ENCODE data around the gene ORC3. TPM values are rescaled to one million over a fixed set of nuclear protein-coding genes. Genes with fewer than 3 reads are reported as not detected.

ORC3 gene
- total RNA-seq, 1 experiment from 2014 or later = 50.9 TPM

DNA sequence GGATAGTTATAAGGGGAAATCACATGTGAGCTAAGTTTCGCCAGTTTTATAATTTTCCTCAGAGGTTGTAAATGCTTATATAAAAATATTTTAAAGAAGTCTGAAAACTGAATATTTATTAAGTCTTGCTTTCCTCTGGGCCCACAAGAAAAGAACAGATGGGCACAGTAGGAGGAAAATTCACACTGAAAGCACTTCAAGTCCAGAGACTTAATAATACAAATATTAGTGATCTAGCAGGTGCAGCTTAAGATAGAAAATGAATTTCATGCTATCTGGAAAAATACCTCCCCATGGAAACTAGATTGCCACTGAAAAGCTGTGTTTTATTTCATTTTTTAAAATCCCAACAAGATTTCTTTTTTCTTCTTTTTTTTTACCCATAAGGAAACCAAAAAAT is 47.2 kb downstream of the ORC3 start:
- Histone ChIP-seq H3K9me3 (ENCODE audit: low read length) (no peaks in the 10 kb centered on the region), H3K36me3 (ENCODE audit: insufficient read depth, low read length) (peaks cover 7% of the 10 kb centered on the region; the same call in 1 of the 2 replicates), H3K79me2 (ENCODE audit: low read length) (no peaks in the 10 kb centered on the region), H3K4me3 (ENCODE audit: low read length) (no peak overlapping the region), H4K20me1 (ENCODE audit: insufficient read depth, low read depth, low read length) (no peaks in the 10 kb centered on the region), H3K9ac (ENCODE audit: low read length) (no peak overlapping the region), H2AFZ (ENCODE audit: low read length) (no peak overlapping the region), H3K4me2 (ENCODE audit: low read depth, low read length, poor library complexity, severe bottlenecking) (no peak overlapping the region), H3K9me2 (replicated peaks; ENCODE audit: insufficient read depth, low read length) (no peaks in the 10 kb centered on the region), H3K27ac (ENCODE audit: low read length) (no peak overlapping the region), H3K27me3 (ENCODE audit: low read length) (no peaks in the 10 kb centered on the region), H3K4me1 (ENCODE audit: low read length) (no peaks in the 10 kb centered on the region)
- DNase-seq = no peak

DNA sequence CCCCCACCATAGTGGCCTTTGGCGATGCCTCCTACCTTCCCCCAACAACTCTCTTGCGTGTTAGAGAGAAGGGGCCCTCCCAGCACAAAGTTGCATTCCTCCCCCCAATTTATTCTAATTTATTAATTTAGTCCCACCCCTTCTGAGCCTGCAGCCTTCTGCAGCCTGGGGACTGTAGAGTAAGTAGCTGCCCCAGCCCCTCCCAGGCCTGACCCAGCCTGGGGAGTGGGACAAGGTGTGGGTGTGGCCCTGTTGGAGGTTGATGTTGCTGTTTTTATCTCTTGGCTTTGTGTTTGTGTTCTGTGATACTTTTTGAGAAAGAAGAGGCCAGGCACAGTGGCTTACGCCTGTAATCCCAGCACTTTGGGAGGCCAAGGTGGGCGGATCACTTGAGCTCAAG is 49.4 kb downstream of the ORC3 start:
- H3K27ac ChIP-seq (ENCODE audit: low read length) = no peak overlapping the region
- no peak overlapping the region for H2AFZ ChIP-seq (ENCODE audit: low read length)
- H3K4me3 ChIP-seq (ENCODE audit: low read length) = no peak overlapping the region
- no peaks in the 10 kb centered on the region for H3K9me2 ChIP-seq (replicated peaks; ENCODE audit: insufficient read depth, low read length)
- H3K4me2 ChIP-seq (ENCODE audit: low read depth, low read length, poor library complexity, severe bottlenecking) = no peak overlapping the region
- H3K9me3 ChIP-seq (ENCODE audit: low read length) = no peaks in the 10 kb centered on the region
- DNase-seq = no peak
- no peak overlapping the region for H3K9ac ChIP-seq (ENCODE audit: low read length)
- H4K20me1 ChIP-seq (ENCODE audit: insufficient read depth, low read depth, low read length) = no peaks in the 10 kb centered on the region
- no peaks in the 10 kb centered on the region for H3K79me2 ChIP-seq (ENCODE audit: low read length)
- no peaks in the 10 kb centered on the region for H3K27me3 ChIP-seq (ENCODE audit: low read length)
- H3K36me3 ChIP-seq (ENCODE audit: insufficient read depth, low read length) = peaks cover 4% of the 10 kb centered on the region; the same call in 1 of the 2 replicates
- H3K4me1 ChIP-seq (ENCODE audit: low read length) = no peaks in the 10 kb centered on the region

DNA sequence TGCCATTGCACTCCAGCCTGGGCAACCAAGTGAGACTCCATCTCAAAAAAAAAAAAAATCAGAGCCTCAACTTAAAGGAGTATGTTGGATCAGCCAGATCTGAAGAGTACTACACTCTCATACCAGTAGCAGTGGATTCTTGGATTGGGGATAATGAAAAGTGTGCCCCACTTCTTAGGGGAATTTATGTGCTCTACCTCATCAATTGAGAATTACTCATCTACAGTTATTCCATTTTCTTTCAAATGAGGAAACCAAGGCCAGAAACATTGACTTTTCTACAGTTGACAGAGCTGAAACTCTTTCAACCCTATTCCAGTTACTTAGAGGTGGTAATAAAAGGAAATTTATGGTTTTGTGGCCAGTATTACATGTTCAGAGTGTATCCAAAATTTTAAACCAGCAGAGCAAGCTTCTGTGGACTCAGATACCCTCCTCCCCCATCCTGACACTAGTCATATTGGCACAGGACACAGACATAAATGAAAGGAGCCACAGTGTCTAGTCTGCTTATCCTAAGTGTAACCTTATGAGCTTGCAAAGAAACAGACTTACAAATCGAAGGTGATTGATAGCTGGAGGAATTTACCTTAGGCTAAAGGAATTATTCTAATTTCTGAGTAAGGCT is 51.2 kb downstream of the ORC3 start:
- Histone ChIP-seq H2AFZ (ENCODE audit: low read length) (no peak overlapping the region), H3K4me3 (ENCODE audit: low read length) (no peak overlapping the region), H3K9ac (ENCODE audit: low read length) (no peak overlapping the region), H3K9me2 (replicated peaks; ENCODE audit: insufficient read depth, low read length) (no peaks in the 10 kb centered on the region), H4K20me1 (ENCODE audit: insufficient read depth, low read depth, low read length) (no peaks in the 10 kb centered on the region), H3K36me3 (ENCODE audit: insufficient read depth, low read length) (0 out of 2 replicates have a peak, but pooled peaks cover 3% of the 10 kb centered on the region), H3K27me3 (ENCODE audit: low read length) (no peaks in the 10 kb centered on the region), H3K4me1 (ENCODE audit: low read length) (peaks cover 6% of the 10 kb centered on the region; the same call in 1 of the 2 replicates), H3K4me2 (ENCODE audit: low read depth, low read length, poor library complexity, severe bottlenecking) (no peak overlapping the region), H3K27ac (ENCODE audit: low read length) (no peak overlapping the region), H3K9me3 (ENCODE audit: low read length) (no peaks in the 10 kb centered on the region), H3K79me2 (ENCODE audit: low read length) (no peaks in the 10 kb centered on the region)
- no peak for DNase-seq

DNA sequence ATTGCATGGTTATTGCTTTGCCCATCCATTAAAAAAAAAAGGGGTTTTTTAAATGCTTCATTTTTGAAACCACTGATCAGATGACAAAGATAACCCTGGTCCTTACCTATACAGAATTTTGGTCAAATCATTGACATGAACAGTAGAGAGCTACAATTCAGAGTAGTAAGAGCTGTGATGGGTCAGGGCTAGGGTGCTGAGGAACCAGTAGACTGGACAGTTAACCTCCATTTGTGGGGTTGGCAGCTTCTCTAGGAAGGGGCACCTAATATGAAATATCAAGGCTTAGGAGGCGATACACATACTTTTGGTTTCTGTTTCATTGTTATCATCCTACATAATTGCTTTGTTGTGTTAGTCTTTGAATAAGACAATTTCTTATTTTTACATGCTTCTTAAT is 55.1 kb downstream of the ORC3 start:
- Histone ChIP-seq H3K4me3 (ENCODE audit: low read length) (no peak overlapping the region), H3K79me2 (ENCODE audit: low read length) (no peaks in the 10 kb centered on the region), H3K4me2 (ENCODE audit: low read depth, low read length, poor library complexity, severe bottlenecking) (no peak overlapping the region), H3K9ac (ENCODE audit: low read length) (no peak overlapping the region), H3K36me3 (ENCODE audit: insufficient read depth, low read length) (0 out of 2 replicates have a peak, but pooled peaks cover 3% of the 10 kb centered on the region), H3K27ac (ENCODE audit: low read length) (no peak overlapping the region), H3K9me2 (replicated peaks; ENCODE audit: insufficient read depth, low read length) (no peaks in the 10 kb centered on the region), H3K27me3 (ENCODE audit: low read length) (no peaks in the 10 kb centered on the region), H2AFZ (ENCODE audit: low read length) (no peak overlapping the region), H3K9me3 (ENCODE audit: low read length) (no peaks in the 10 kb centered on the region), H3K4me1 (ENCODE audit: low read length) (peaks cover 6% of the 10 kb centered on the region; the same call in 1 of the 2 replicates), H4K20me1 (ENCODE audit: insufficient read depth, low read depth, low read length) (no peaks in the 10 kb centered on the region)
- DNase-seq = no peak

DNA sequence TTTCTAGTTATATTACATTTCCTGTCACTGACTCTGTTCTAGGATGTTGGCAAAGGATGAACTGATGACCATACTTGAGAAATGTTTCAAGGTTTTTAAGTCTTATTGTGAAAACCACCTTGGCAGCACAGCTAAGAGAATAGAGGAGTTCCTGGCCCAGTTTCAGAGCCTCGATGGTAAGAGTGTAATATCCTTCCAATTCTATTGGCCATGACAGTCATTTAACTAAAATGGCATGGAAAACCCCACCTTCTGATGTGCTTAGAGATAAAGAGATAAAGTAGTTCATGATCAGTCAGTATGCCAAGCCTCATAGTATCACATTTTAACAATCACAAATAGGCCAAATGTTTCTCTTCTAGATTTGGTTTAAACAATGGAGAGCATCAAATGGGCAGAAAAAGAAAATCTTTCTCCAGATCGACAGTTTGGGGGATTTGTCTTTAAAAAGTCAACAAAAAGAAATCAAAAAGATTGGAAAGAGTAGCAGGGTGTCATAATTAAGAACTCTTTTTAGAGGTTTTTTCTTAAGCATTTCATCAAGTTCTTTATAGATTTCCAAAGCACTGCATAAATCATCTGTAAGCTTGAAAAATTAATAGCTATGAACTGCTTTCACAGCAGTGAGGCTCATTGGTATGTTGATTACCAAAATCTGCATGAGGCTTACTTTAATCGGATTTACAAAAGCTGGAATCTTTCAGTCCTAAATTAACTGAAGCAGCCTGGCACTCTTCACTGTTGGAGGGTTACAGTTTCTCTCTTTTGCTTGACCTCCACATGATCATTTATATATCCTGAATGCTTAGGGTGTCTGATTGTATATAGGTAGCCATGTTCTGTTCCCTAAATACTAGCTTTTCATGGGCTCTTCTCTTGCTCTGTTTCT is 63.4 kb downstream of the ORC3 start:
- no peak for DNase-seq
- Histone ChIP-seq H3K36me3 (ENCODE audit: insufficient read depth, low read length) (peaks cover 42% of the 10 kb centered on the region), H3K4me2 (ENCODE audit: low read depth, low read length, poor library complexity, severe bottlenecking) (no peak overlapping the region), H3K27me3 (ENCODE audit: low read length) (no peaks in the 10 kb centered on the region), H4K20me1 (ENCODE audit: insufficient read depth, low read depth, low read length) (no peaks in the 10 kb centered on the region), H3K27ac (ENCODE audit: low read length) (no peak overlapping the region), H3K79me2 (ENCODE audit: low read length) (no peaks in the 10 kb centered on the region), H2AFZ (ENCODE audit: low read length) (no peak overlapping the region), H3K4me1 (ENCODE audit: low read length) (no peaks in the 10 kb centered on the region), H3K9ac (ENCODE audit: low read length) (no peak overlapping the region), H3K9me2 (replicated peaks; ENCODE audit: insufficient read depth, low read length) (no peaks in the 10 kb centered on the region), H3K9me3 (ENCODE audit: low read length) (no peaks in the 10 kb centered on the region), H3K4me3 (ENCODE audit: low read length) (no peak overlapping the region)

DNA sequence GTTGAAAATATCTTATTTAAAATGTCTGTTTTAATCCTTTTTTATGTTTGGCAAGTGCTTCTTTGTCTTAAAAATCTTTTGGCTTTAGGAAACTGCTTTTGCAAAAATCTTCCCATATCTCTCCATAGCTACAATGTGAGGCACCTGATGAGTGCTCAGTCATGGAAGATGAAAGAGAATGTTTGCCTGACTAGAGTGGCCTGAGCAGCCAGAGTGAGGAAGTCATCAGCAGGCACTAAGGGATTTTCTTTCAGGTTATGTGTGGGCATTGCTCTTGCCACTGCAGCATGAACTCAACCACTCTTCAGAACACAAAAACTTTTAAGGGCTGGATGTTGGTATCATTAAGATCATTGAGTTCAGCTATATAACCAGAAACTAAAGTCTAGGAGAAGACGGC is 64.2 kb downstream of the ORC3 start:
- Histone ChIP-seq H3K4me3 (ENCODE audit: low read length) (no peak overlapping the region), H3K79me2 (ENCODE audit: low read length) (no peaks in the 10 kb centered on the region), H2AFZ (ENCODE audit: low read length) (no peak overlapping the region), H3K4me2 (ENCODE audit: low read depth, low read length, poor library complexity, severe bottlenecking) (no peak overlapping the region), H3K27me3 (ENCODE audit: low read length) (no peaks in the 10 kb centered on the region), H3K9me2 (replicated peaks; ENCODE audit: insufficient read depth, low read length) (no peaks in the 10 kb centered on the region), H3K4me1 (ENCODE audit: low read length) (no peaks in the 10 kb centered on the region), H3K36me3 (ENCODE audit: insufficient read depth, low read length) (peaks cover 47% of the 10 kb centered on the region), H3K9ac (ENCODE audit: low read length) (no peak overlapping the region), H4K20me1 (ENCODE audit: insufficient read depth, low read depth, low read length) (no peaks in the 10 kb centered on the region), H3K27ac (ENCODE audit: low read length) (no peak overlapping the region), H3K9me3 (ENCODE audit: low read length) (no peaks in the 10 kb centered on the region)
- no peak for DNase-seq

DNA sequence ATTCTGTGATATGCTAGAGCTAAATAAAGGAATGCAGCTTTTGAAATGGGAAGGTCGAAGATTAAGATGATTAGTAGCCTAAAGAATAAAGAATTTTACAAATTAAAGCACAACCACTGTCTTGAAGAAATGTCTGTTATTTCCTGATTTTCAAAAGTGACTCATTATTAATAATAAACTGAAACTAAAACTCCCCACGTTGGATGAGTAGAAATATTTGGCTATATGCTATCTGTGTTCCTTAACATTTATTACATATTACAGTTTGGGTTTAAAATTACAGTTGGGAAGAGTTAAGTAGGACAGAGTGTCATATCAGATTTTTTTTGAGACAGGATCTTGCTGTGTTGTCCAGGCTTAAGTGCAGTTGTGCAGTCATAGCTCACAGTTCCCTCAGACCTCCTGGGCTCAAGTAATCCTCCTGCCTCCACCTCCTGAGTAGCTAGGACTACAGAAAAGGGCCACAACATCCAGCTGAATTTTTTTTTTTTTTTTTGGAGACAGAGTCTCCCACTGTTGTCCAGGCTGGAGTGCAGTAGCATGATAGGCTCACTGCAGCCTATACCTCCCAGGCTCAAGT is 65.0 kb downstream of the ORC3 start:
- Histone ChIP-seq H4K20me1 (ENCODE audit: insufficient read depth, low read depth, low read length) (no peaks in the 10 kb centered on the region), H3K4me3 (ENCODE audit: low read length) (no peak overlapping the region), H3K27ac (ENCODE audit: low read length) (no peak overlapping the region), H3K36me3 (ENCODE audit: insufficient read depth, low read length) (peaks cover 47% of the 10 kb centered on the region), H3K79me2 (ENCODE audit: low read length) (no peaks in the 10 kb centered on the region), H3K4me2 (ENCODE audit: low read depth, low read length, poor library complexity, severe bottlenecking) (no peak overlapping the region), H3K4me1 (ENCODE audit: low read length) (no peaks in the 10 kb centered on the region), H3K9me3 (ENCODE audit: low read length) (no peaks in the 10 kb centered on the region), H3K9me2 (replicated peaks; ENCODE audit: insufficient read depth, low read length) (no peaks in the 10 kb centered on the region), H2AFZ (ENCODE audit: low read length) (no peak overlapping the region), H3K27me3 (ENCODE audit: low read length) (no peaks in the 10 kb centered on the region), H3K9ac (ENCODE audit: low read length) (no peak overlapping the region)
- DNase-seq = no peak

DNA sequence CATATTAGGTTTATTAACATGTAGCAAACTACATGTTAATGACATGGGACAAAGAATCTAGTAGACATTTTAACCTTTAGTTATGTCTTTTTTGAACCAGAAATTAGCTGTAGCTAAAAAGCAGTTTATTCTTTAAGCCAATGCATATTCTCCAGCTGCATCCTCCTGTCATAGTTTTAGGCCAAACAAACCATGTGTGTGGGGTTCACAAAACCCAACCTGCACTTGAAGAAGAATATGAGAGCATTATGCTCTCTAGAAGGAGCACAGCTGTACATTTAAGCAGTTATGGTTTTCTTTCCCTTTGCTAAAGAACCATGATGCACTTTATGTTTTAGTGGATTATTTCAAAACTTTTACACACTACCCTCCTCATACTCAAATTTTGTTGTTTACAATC is 65.9 kb downstream of the ORC3 start:
- Histone ChIP-seq H3K4me3 (ENCODE audit: low read length) (no peak overlapping the region), H3K9me2 (replicated peaks; ENCODE audit: insufficient read depth, low read length) (no peaks in the 10 kb centered on the region), H3K36me3 (ENCODE audit: insufficient read depth, low read length) (peaks cover 47% of the 10 kb centered on the region), H2AFZ (ENCODE audit: low read length) (no peak overlapping the region), H3K4me1 (ENCODE audit: low read length) (no peaks in the 10 kb centered on the region), H3K27me3 (ENCODE audit: low read length) (no peaks in the 10 kb centered on the region), H4K20me1 (ENCODE audit: insufficient read depth, low read depth, low read length) (no peaks in the 10 kb centered on the region), H3K79me2 (ENCODE audit: low read length) (no peaks in the 10 kb centered on the region), H3K27ac (ENCODE audit: low read length) (no peak overlapping the region), H3K9me3 (ENCODE audit: low read length) (no peaks in the 10 kb centered on the region), H3K9ac (ENCODE audit: low read length) (no peak overlapping the region), H3K4me2 (ENCODE audit: low read depth, low read length, poor library complexity, severe bottlenecking) (no peak overlapping the region)
- DNase-seq = no peak

Measured in Karpas-422 (cell line).